OCI-LY3 (cell line): ENCODE results near the gene PEX10.

ENCODE experiments used
- CTCF ChIP-seq: fragments of 200-600, 300-600 bp; sonication (generic); IDR thresholded peaks from 2 replicates; pipeline ENCODE4 v1.5.1; 2014; ENCODE audit warnings: antibody characterized with exemption, low read length, low read depth
- EZH2phosphoT487 ChIP-seq: fragments of 200-600 bp; shearing (Covaris generic); IDR thresholded peaks from 2 replicates; pipeline ENCODE4 v1.6.1; 2018; ENCODE audit warnings: antibody characterized with exemption, mixed run types, low read depth

- TF ChIP-seq CTCF: no peak
- TF ChIP-seq EZH2phosphoT487: no peak
Measured at GRCh38 chr1:2389644-2390043, 22.7 kb downstream of the PEX10 start.
